ENCODE measurements around the gene RSPO4. TPM values are rescaled to one million over a fixed set of nuclear protein-coding genes. Genes with fewer than 3 reads are reported as not detected.

Gene RSPO4
- total RNA-seq, 2 donors from 2014 or later = not detected

DNA sequence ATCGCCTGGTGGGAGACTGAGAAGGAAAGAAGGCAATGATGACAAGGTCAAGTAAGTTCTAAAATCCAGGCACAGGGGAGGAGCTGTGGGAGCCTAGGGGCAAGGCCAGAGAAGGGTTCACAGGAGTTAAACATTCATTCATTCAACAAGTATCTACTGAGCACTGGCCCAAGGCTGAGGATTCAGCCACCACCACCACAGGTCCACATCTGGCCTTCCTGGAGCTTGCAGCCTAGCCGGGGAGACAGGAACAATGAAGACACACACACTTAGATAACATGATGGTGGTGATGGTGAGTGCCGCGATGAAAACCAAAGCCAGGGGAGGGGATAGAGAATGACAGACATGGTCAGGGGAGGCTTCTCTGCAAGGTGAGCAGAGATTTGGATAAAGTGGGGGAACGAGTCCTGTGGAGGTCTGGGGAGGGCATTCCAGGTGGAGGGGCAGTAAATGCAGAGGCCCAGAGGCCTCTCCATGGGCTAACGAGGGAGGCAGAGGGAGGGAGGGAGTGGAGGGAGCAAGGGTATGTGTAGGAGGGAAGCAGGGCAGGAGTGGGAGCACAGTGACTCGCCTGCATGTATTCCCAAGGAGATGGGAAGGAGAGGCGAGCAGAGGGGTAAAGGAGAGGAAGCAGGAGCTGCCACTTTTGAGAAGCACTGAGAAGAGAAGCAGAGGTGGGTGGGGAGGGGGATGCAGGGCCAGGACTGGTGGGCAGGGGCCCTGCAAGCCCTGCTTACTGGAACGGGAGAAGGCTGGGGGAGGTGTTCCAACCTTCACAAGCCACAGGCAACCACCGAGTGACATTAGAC lies 10.5 kb upstream of the RSPO4 start:
- Histone ChIP-seq H3K9me3 (no peaks in the 10 kb centered on the region), H3K4me1 (no peaks in the 10 kb centered on the region), H3K27me3 (no peaks in the 10 kb centered on the region), H3K36me3 (replicated peaks in 1 of 2; ENCODE audit: insufficient read depth in 1 of 2, low read depth in 2 of 2) (no peaks in the 10 kb centered on the region), H3K4me3 (no peak overlapping the region), H3K27ac (no peak overlapping the region)
- intact Hi-C loops (cut with DNase I) = no loop called here
- no peak for ATAC-seq
- 58 to 60% methylated on average over 10 of the region's 10 CpGs for WGBS, 2 donors
- DNase-seq = no peak
- TF ChIP-seq, protein P1, sequence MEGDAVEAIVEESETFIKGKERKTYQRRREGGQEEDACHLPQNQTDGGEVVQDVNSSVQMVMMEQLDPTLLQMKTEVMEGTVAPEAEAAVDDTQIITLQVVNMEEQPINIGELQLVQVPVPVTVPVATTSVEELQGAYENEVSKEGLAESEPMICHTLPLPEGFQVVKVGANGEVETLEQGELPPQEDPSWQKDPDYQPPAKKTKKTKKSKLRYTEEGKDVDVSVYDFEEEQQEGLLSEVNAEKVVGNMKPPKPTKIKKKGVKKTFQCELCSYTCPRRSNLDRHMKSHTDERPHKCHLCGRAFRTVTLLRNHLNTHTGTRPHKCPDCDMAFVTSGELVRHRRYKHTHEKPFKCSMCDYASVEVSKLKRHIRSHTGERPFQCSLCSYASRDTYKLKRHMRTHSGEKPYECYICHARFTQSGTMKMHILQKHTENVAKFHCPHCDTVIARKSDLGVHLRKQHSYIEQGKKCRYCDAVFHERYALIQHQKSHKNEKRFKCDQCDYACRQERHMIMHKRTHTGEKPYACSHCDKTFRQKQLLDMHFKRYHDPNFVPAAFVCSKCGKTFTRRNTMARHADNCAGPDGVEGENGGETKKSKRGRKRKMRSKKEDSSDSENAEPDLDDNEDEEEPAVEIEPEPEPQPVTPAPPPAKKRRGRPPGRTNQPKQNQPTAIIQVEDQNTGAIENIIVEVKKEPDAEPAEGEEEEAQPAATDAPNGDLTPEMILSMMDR (IDR thresholded peaks at IDR 0.05) = no peak
- TF ChIP-seq POLR2A (IDR thresholded peaks at IDR 0.05) = no peak

DNA sequence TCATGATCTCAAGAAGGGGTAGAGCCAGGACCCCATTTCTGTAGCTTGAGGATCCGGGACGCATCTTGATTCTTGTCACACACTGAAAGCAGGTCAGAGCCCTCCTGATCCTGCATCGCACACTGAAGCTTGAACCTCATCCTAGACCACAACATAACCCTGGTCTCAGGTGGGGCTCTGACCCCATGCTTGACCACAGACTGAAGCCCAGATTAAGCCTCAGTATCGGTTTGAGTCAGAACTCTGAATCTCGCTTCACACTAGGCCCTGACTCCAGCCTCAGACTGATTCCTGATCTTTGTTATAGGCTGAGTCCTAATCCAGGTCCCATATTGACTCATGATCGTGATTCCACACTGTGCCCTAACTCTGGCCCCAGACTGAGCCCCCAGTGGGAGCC lies 8.5 kb upstream of the RSPO4 start:
- Histone ChIP-seq H3K27ac (no peak overlapping the region), H3K27me3 (no peaks in the 10 kb centered on the region), H3K36me3 (replicated peaks in 1 of 2; ENCODE audit: insufficient read depth in 1 of 2, low read depth in 2 of 2) (no peaks in the 10 kb centered on the region), H3K9me3 (no peaks in the 10 kb centered on the region), H3K4me3 (no peak overlapping the region), H3K4me1 (no peaks in the 10 kb centered on the region)
- ATAC-seq (no peak), DNase-seq (no peak)
- TF ChIP-seq, protein P1 (IDR thresholded peaks at IDR 0.05) = no peak
- no peak for TF ChIP-seq POLR2A (IDR thresholded peaks at IDR 0.05)
- 87 to 92% methylated on average over 6 of the region's 6 CpGs for WGBS, 2 donors
- intact Hi-C loops (cut with DNase I) = no loop called here

DNA sequence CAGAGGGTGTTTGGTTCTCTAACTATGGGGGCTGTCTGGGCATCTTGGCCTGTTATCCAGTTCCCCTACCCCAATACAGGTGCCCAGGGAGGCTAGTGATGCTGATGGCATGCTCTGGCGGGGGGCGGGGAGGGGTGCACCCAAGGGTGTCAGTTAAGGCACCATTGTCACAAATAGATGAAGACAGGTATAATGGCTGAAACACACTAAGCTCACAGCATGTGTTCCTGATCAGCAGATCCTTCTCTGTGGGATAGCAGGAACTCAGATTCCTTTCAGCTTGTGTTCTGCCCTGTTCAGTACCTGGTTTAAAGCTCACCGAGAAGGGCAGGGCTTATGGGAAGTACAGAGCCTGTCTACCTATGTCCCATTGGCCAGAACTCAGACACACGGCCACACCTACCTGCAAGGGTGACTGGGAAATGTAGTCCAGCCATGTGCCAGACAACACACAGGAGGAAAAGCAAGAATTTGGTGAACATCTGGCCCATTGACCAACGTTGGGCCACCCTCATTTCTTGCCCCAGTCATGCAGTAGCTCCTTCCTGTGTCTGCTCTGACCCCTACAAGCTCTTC lies 3.4 kb upstream of the RSPO4 start:
- 14 to 38% methylated on average over 4 to 5 of the region's 5 CpGs for WGBS, 2 donors
- Histone ChIP-seq H3K27ac (no peak overlapping the region), H3K27me3 (peaks cover 0 to 14% of the 10 kb centered on the region in 2 donors), H3K4me3 (no peak overlapping the region), H3K36me3 (replicated peaks in 1 of 2; ENCODE audit: insufficient read depth in 1 of 2, low read depth in 2 of 2) (no peaks in the 10 kb centered on the region), H3K9me3 (no peaks in the 10 kb centered on the region), H3K4me1 (no peaks in the 10 kb centered on the region)
- DNase-seq (peak; percentile 18 to 36 (median 28)), ATAC-seq (no peak)
- intact Hi-C loops (cut with DNase I) = no loop called here
- TF ChIP-seq, protein P1 (IDR thresholded peaks at IDR 0.05) = no peak
- no peak for TF ChIP-seq POLR2A (IDR thresholded peaks at IDR 0.05)

DNA sequence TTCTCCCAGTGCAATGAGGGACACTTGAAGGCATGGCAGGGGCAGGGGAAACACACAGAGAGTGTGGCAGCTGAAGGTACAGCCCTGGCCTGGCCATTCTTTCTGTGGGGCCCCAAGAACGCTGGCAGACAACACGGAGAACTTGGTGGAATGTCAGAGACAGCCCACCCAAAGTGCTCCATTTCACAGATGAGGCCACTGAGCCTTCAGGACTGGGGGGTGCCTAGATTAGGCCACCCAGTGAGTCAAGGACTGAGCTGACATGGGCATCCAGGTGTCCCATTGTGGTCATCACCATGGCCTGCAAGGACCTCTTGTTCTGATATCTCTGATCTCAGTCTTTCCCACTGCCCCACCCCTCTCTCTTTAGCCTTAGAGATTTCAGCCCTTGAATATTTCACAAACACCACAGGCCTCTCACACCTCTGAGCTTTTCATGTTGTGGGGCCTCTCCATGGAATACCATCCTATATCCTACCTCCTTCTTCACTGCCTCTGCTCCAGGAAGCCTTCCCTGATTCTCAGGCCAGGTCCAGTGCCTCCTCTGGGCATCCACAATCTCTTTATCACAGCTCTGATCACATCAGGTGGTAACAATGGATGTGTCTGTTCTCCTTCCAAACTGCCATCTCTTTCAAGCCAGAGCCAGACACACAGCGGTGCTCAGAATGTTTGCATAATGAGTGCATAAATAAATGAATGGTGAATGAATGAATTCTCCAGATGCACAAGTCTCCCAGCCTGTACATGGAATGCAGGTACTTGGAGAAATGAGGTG lies 2.0 kb upstream of the RSPO4 start:
- 57 to 76% methylated on average over 3 of the region's 3 CpGs for WGBS, 2 donors
- intact Hi-C loops (cut with DNase I) = no loop called here
- Histone ChIP-seq H3K4me1 (no peaks in the 10 kb centered on the region), H3K4me3 (no peak overlapping the region), H3K27me3 (peaks cover 0 to 14% of the 10 kb centered on the region in 2 donors), H3K27ac (no peak overlapping the region), H3K9me3 (no peaks in the 10 kb centered on the region), H3K36me3 (replicated peaks in 1 of 2; ENCODE audit: insufficient read depth in 1 of 2, low read depth in 2 of 2) (no peaks in the 10 kb centered on the region)
- no peak for DNase-seq
- no peak for ATAC-seq
- no peak for TF ChIP-seq POLR2A (IDR thresholded peaks at IDR 0.05)
- TF ChIP-seq, protein P1 (IDR thresholded peaks at IDR 0.05) = no peak

Measured in body of pancreas (tissue), 4 donors.